ENCODE results near the gene PCDHGA2.
A peak's percentile ranks its signal among the peaks of the same experiment; 100 is the strongest.
"Not testable (repeated sequence)": the region's sequence is repeated elsewhere in the genome, so short reads cannot be mapped to it uniquely, and the experiment has no call there.

PCDHGA2 gene

DNA sequence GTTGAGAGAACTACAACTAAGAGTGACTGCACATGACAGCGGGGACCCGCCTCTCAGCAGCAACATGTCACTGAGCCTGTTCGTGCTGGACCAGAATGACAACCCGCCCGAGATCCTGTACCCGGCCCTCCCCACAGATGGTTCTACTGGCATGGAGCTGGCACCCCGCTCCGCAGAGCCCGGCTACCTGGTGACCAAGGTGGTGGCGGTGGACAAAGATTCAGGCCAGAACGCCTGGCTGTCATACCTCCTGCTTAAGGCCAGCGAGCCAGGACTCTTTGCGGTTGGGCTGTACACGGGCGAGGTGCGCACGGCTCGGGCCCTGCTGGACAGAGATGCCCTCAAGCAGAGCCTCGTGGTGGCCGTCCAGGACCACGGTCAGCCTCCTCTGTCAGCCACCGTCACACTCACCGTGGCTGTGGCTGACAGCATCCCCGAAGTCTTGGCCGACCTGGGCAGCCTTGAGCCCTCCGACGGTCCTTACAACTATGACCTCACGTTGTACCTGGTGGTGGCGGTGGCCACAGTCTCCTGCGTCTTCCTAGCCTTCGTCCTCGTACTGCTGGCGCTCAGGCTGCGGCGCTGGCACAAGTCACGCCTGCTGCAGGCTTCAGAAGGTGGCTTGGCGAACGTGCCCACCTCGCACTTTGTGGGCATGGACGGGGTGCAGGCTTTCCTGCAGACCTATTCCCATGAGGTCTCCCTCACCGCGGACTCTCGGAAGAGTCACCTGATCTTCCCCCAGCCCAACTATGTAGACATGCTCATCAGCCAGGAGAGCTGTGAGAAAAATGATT is 46.1 kb downstream of the PCDHGA2 start:
- Histone ChIP-seq H3K4me1 (ENCODE audit: control insufficient read depth, insufficient read depth, low read depth, low read length) (peaks cover 2% of the 10 kb centered on the region), H3K36me3 (ENCODE audit: control insufficient read depth in 1 of 2, insufficient read depth in 2 of 2, low read depth in 1 of 2, low read length in 2 of 2) (peaks cover 0 to 8% of the 10 kb centered on the region in 2 experiments), H3K4me3 (ENCODE audit: insufficient read depth in 1 of 2, low read depth in 1 of 2, low read length in 2 of 2) (no peak overlapping the region), H2BK5ac (ENCODE audit: low read depth, low read length, poor library complexity, severe bottlenecking) (no peak overlapping the region), H2BK120ac (ENCODE audit: low read depth, low read length) (no peak overlapping the region), H3K4me2 (ENCODE audit: low read length, poor library complexity, severe bottlenecking) (no peak overlapping the region), H3K79me1 (replicated peaks; ENCODE audit: low read length, poor library complexity, severe bottlenecking) (peaks cover 7% of the 10 kb centered on the region), H3K4ac (ENCODE audit: low read depth in 1 of 2, low read length in 2 of 2) (no peak overlapping the region), H3K14ac (ENCODE audit: low read length in 2 of 2) (no peak overlapping the region), H3K9me3 (ENCODE audit: control insufficient read depth, low read length) (peaks cover 44% of the 10 kb centered on the region), H4K91ac (ENCODE audit: low read length) (no peak overlapping the region), H2AK5ac (ENCODE audit: low read length, severe bottlenecking) (no peak overlapping the region), H2BK15ac (ENCODE audit: low read depth, poor library complexity, severe bottlenecking) (no peak overlapping the region), H3K27me3 (ENCODE audit: control insufficient read depth in 1 of 2, insufficient read depth in 1 of 2, low read length in 2 of 2) (no peaks in the 10 kb centered on the region), H2BK12ac (ENCODE audit: low read length in 2 of 2) (no peak overlapping the region), H4K8ac (ENCODE audit: low read length) (no peak overlapping the region), H3K23ac (ENCODE audit: low read length in 2 of 2) (no peak overlapping the region), H3K18ac (ENCODE audit: low read depth in 1 of 2, low read length in 2 of 2) (no peak overlapping the region), H3K9ac (ENCODE audit: low read length) (no peak overlapping the region), H3K27ac (ENCODE audit: low read length, poor library complexity, severe bottlenecking) (no peak overlapping the region), H2AFZ (ENCODE audit: low read depth, low read length) (no peak overlapping the region)
- 92% methylated on average over 40 of the region's 43 CpGs for WGBS
- no peak for DNase-seq

DNA sequence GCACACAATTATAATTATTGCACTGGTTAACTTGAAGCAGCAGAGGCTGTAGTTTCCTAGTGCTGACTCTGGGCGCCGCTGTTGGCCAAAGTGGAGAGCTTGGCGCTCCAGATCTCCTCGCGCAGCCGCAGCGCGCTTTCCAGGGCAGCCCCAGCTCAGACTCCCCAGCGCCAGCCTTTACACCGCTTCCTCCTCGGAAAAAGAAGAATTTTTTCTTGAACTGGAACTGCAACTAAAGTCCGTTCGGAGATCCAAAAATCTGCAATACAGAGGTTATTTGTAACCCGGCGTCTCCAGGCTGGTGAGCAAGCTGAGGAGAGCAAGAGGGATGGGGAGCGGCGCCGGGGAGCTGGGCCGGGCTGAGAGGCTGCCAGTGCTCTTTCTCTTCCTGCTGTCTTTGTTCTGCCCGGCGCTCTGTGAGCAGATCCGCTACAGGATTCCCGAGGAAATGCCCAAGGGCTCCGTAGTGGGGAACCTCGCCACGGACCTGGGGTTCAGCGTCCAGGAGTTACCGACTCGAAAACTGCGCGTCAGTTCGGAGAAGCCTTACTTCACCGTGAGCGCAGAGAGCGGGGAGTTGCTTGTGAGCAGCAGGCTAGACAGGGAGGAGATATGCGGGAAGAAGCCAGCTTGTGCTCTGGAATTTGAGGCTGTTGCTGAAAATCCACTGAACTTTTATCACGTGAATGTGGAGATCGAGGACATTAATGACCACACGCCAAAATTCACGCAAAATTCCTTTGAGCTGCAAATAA is 49.2 kb downstream of the PCDHGA2 start, which contains the start of gene PCDHGB4:
Gene PCDHGB4 (plus strand): TSS at position 142 of the 755 bp plus-strand sequence. CDS start 187 bp downstream, at position 329.
- H2BK12ac ChIP-seq (ENCODE audit: low read length in 2 of 2); H3K4me1 ChIP-seq (ENCODE audit: control insufficient read depth, insufficient read depth, low read depth, low read length); H2AK5ac ChIP-seq (ENCODE audit: low read length, severe bottlenecking); H3K4me2 ChIP-seq (ENCODE audit: low read length, poor library complexity, severe bottlenecking); H3K23ac ChIP-seq (ENCODE audit: low read length in 2 of 2); H2AFZ ChIP-seq (ENCODE audit: low read depth, low read length); H4K91ac ChIP-seq (ENCODE audit: low read length); H2BK5ac ChIP-seq (ENCODE audit: low read depth, low read length, poor library complexity, severe bottlenecking); H3K14ac ChIP-seq (ENCODE audit: low read length in 2 of 2); H3K9ac ChIP-seq (ENCODE audit: low read length); H4K8ac ChIP-seq (ENCODE audit: low read length); H2BK120ac ChIP-seq (ENCODE audit: low read depth, low read length); H3K4ac ChIP-seq (ENCODE audit: low read depth in 1 of 2, low read length in 2 of 2); H3K18ac ChIP-seq (ENCODE audit: low read depth in 1 of 2, low read length in 2 of 2); H2BK15ac ChIP-seq (ENCODE audit: low read depth, poor library complexity, severe bottlenecking); H3K27me3 ChIP-seq (ENCODE audit: control insufficient read depth in 1 of 2, insufficient read depth in 1 of 2, low read length in 2 of 2): not testable (repeated sequence)
- Histone ChIP-seq H3K9me3 (ENCODE audit: control insufficient read depth, low read length) (peaks cover 62% of the 10 kb centered on the region), H3K27ac (ENCODE audit: low read length, poor library complexity, severe bottlenecking) (peak within 1 kb of the TSS; percentile 57), H3K79me1 (replicated peaks; ENCODE audit: low read length, poor library complexity, severe bottlenecking) (peaks cover 12% of the 10 kb centered on the region), H3K4me3 (ENCODE audit: insufficient read depth in 1 of 2, low read depth in 1 of 2, low read length in 2 of 2) (peak within 1 kb of the TSS; percentile 47 to 62), H3K36me3 (ENCODE audit: control insufficient read depth in 1 of 2, insufficient read depth in 2 of 2, low read depth in 1 of 2, low read length in 2 of 2) (peaks cover 0 to 14% of the 10 kb centered on the region in 2 experiments)
- peak; percentile 74 for DNase-seq
- 21% methylated on average over 10 of the region's 40 CpGs for WGBS

DNA sequence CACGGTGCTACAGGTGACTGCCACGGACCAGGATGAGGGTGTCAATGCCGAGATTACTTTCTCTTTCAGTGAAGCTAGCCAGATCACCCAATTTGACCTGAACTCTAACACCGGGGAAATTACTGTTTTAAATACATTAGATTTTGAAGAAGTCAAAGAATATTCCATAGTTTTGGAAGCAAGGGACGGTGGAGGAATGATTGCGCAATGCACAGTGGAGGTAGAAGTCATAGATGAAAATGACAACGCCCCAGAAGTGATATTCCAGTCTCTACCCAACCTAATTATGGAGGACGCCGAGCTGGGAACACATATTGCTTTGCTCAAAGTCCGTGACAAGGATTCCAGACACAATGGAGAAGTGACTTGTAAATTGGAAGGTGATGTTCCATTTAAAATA is 50.1 kb downstream of the PCDHGA2 start:
- Histone ChIP-seq H3K36me3 (ENCODE audit: control insufficient read depth in 1 of 2, insufficient read depth in 2 of 2, low read depth in 1 of 2, low read length in 2 of 2) (peaks cover 0 to 22% of the 10 kb centered on the region in 2 experiments), H3K79me1 (replicated peaks; ENCODE audit: low read length, poor library complexity, severe bottlenecking) (peaks cover 18% of the 10 kb centered on the region), H3K4me3 (ENCODE audit: insufficient read depth in 1 of 2, low read depth in 1 of 2, low read length in 2 of 2) (peak overlapping the region in 1 of 2 experiments; percentile 59), H4K8ac (ENCODE audit: low read length) (no peak overlapping the region), H2BK120ac (ENCODE audit: low read depth, low read length) (no peak overlapping the region), H3K27me3 (ENCODE audit: control insufficient read depth in 1 of 2, insufficient read depth in 1 of 2, low read length in 2 of 2) (no peaks in the 10 kb centered on the region), H3K14ac (ENCODE audit: low read length in 2 of 2) (no peak overlapping the region), H3K9ac (ENCODE audit: low read length) (no peak overlapping the region), H3K4me2 (ENCODE audit: low read length, poor library complexity, severe bottlenecking) (no peak overlapping the region), H2BK5ac (ENCODE audit: low read depth, low read length, poor library complexity, severe bottlenecking) (no peak overlapping the region), H2AK5ac (ENCODE audit: low read length, severe bottlenecking) (no peak overlapping the region), H2AFZ (ENCODE audit: low read depth, low read length) (no peak overlapping the region), H3K23ac (ENCODE audit: low read length in 2 of 2) (no peak overlapping the region), H3K18ac (ENCODE audit: low read depth in 1 of 2, low read length in 2 of 2) (no peak overlapping the region), H2BK12ac (ENCODE audit: low read length in 2 of 2) (no peak overlapping the region), H3K9me3 (ENCODE audit: control insufficient read depth, low read length) (peaks cover 63% of the 10 kb centered on the region), H2BK15ac (ENCODE audit: low read depth, poor library complexity, severe bottlenecking) (no peak overlapping the region), H3K4me1 (ENCODE audit: control insufficient read depth, insufficient read depth, low read depth, low read length) (peaks cover 3% of the 10 kb centered on the region), H4K91ac (ENCODE audit: low read length) (no peak overlapping the region), H3K27ac (ENCODE audit: low read length, poor library complexity, severe bottlenecking) (no peak overlapping the region), H3K4ac (ENCODE audit: low read depth in 1 of 2, low read length in 2 of 2) (no peak overlapping the region)
- WGBS, result 97% methylated on average over 7 of the region's 10 CpGs
- no peak for DNase-seq

All from mesenchymal stem cell (in vitro differentiated cells and primary cell).